ENCODE data around the gene TBC1D5.
"Not testable (repeated sequence)": the region's sequence is repeated elsewhere in the genome, so short reads cannot be mapped to it uniquely, and the experiment has no call there.

Gene TBC1D5

GRCh38 chr3:17747174-17747889, 4.9 kb upstream of the TBC1D5 start:
- DNase-seq: no peak

- no peak for DNase-seq
These were observed 3.5 kb upstream of the TBC1D5 start for GRCh38 chr3:17745894-17746293.

GRCh38 chr3:17745301-17745700, 2.9 kb upstream of the TBC1D5 start:
- no peak for DNase-seq

DNA sequence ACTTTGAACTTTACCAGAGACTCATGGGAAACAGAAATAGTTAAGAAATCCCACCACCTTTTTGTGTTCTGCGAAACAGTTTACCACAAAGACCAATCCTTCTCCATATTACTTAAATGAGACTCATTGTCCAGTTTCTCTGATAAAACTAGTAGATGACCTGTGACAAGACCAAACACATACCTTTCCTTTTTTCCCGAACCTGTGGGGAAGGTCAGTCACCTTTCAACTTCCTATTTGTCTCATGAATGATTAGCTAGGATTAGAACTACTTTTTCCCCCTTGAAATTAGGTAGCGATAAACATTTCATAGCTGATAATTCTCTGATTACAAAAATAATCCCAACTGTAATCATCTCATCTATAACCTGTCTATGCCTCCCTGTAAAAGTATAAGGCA, 2.3 kb upstream of the TBC1D5 start:
- DNase-seq: no peak

- no peak for DNase-seq
These were observed 1.2 kb upstream of the TBC1D5 start for GRCh38 chr3:17743658-17743995.

DNA sequence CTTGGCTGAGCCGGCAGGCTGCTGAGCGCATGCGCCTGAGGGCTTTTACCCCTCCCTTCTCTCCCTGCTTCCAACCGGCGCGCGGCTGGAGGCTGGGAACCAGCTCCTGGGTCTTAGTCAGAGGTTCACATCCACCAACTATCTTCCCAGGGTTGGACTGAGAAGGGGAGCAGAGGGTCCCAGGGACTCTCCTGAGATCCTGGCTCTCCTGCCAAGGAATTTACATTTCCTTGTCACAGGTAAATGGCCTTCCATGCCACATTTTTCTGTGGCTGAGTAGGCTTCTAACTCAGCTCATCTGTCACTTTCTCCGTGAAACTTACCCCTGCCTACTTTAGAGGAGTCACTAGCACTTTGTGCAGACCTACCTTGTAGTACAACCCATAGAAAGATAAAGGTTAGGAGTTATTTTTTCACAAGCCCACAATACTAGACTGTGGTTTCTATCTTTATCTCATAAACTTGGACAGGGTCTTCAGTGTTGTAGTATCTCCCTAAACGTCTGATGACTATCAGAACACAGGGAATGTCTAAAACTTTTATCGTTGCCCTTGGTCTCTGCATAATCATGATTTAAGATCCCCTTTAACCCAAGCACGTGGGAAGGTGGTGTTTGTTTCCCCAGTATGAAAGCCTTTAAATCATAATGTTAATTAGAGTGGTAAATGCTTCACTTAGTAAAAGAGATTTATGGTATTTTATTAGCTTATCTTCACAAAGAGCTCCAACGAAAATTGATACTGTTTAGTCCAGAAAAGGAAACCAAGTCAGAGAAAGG, 638 bp upstream of the TBC1D5 start:
- no peak for DNase-seq

DNA sequence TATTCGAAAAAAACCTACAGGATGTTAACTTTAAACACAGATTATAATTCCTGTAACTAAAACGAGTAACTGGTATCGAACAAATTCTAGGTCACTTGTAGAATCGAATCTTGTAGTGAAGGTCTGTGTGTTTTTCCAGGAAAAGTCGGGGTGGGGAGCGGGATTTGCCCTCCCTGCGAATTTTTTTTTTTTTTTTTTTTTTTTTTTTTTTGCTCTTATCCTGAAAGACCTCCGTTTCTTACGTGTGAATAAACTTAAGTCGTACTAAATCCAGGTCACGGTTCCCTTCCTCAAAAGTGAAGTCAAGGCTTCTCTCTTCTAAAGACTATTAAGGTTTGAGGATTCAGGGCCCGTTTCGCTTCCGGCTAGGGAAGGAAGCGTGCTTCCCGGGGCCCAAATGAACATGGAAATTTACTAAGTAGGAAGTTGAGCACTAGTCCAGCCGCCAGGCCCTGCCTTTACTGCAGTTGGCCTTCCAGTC, 770 bp downstream of the TBC1D5 start:
- no peak for DNase-seq

GRCh38 chr3:17740721-17741141, 1.7 kb downstream of the TBC1D5 start:
- no peak for DNase-seq

DNA sequence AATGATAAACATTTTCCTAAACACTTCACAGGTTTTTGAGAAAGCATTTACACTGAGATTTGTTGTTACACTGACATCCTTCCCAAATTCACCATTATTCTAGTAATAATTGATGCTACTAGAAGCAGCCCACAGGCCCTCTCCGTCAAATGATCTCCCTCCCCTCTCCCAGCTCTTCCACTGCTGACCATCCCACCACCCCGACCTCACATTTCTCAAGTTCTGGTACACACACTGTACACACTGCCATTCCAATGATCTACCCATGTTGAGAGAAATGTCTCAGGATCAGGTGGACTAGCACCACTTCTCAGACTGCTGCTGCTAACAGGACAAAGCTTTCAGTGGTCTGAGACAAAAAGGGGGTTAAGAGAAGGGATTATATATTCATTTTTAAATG, 3.5 kb downstream of the TBC1D5 start:
- DNase-seq: no peak

GRCh38 chr3:17738219-17738618, 4.2 kb downstream of the TBC1D5 start:
- DNase-seq: no peak

DNA sequence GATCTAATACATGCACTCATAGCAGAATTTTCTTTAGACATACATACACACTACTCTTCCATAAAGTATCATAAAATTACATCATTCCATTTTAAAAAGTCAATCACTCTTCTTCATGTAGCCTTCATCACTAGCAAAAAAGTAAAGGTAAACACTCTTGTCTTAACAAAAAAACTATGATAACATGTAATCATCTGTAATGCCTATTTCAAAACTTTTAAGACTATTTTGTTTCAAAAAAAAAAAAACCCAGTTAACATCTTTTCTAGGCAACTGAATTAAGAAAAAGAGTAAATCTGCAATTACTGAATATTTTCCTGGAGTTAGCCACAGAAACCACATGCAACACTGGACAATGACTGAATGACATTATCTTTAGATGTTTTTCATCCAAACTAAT, 4.8 kb downstream of the TBC1D5 start:
- DNase-seq: no peak

DNA sequence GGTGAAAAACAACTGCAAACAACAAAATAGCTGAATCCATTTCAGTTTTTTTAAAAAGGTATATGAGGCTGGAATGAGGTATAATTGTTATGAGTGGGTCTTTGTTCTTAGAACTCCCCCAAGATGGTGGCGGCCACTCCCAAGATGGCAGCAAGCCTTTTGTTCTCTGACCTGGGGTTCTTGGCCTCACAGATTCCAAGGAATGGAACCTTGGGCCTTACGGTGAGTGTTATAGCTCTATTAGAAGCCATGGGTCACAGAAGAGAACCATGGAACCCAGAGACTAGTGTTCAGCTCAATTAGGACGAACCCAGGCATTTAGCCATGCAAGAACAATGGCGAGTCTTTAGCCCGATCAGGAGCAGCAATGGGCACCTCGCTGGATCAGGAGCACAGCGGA, 7.1 kb downstream of the TBC1D5 start:
- not testable (repeated sequence) for DNase-seq

GRCh38 chr3:17733768-17734167, 8.7 kb downstream of the TBC1D5 start:
- no peak for DNase-seq

DNA sequence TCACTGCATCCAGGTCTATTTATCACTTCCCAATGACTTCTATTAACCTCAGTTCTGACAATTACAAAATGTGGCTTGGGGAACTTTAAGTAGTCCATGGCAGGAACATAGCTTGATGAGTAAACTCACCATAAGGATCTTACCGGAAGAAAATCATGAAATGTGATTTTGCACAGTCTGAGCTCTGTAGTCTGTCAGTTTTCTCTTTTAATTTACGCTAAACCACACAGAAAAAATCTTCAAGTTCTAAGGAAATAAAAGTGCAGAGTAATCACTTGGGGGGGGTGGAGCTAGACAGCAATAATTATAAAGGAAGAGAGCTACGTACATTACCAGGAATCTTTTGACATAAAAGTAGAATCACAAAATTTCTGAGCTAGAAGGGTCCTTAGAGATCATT, 9.2 kb downstream of the TBC1D5 start:
- DNase-seq: no peak

DNA sequence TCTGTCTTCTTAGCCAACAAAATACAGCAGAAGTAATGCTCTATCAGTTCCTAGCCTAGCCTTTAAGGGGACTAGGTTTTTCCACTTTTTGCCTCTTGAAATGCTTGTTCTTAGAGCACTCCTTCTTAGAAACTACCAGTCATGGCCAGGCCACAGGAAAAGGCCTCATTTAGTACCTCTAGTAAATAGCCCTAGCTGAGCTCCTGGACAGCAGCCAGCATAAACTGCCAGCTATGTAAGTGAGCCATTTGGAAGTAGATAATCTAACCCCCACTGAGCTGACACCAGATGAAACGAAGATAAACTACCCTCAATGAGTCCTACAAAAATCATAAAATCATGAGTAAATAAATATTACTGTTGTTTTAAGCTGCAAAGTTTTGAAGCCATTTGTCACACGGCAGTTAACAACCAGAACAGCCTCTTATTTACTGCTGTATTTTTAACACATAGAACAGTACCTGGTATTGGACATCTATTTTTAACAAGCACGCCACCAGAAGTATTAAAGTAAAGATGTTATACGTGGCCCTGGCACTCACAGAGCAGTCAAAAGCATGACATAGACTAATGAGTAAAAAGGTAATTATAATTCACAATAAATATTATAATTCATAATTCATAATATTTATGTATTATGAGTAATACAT, 12.0 kb downstream of the TBC1D5 start:
- DNase-seq: no peak

DNA sequence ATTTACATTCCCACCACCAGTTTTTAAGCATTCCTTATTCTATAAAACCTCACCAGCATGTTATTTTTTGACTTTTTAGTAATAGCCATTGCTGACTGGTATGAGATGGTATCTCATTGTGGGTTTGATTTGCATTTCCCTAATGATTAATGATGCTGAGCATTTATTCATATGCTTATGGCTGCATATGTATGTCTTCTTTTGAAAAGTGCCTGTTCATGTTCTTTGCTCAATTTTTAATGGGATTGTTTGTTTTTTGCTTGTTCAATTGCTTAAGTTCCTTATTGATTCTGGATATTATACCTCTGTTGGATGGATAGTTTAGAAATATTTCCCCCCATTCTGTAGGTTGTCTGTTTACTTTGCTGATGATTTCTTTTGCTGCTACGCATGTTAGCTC, 16.1 kb downstream of the TBC1D5 start:
- no peak for DNase-seq

DNA sequence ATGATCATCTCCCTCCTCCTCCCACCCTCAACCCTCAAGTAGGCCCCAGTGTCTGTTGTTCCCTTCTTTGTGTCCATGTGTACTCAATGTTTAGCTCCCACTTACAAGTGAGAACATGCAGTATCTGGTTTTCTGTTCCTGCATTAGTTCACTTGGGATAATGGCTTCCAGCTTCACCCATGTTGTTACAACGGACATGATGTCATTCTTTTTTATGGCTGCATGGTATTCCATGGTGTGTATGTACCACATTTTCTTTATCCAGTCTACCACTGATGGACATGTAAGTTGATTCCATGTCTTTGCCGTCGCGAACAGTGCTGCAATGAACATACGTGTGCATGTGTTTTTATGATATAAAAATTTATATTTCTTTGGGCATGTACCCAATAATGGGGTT, 16.6 kb downstream of the TBC1D5 start:
- not testable (repeated sequence) for DNase-seq

GRCh38 chr3:17724948-17725347, 17.5 kb downstream of the TBC1D5 start:
- DNase-seq: no peak

- no peak for DNase-seq
These were observed 18.3 kb downstream of the TBC1D5 start for GRCh38 chr3:17724122-17724521.

- no peak for DNase-seq
These were observed 25.0 kb downstream of the TBC1D5 start for GRCh38 chr3:17717411-17717810.

GRCh38 chr3:17714473-17714872, 28.0 kb downstream of the TBC1D5 start:
- DNase-seq: no peak

- no peak for DNase-seq
These were observed 33.1 kb downstream of the TBC1D5 start for GRCh38 chr3:17709236-17709810.

DNA sequence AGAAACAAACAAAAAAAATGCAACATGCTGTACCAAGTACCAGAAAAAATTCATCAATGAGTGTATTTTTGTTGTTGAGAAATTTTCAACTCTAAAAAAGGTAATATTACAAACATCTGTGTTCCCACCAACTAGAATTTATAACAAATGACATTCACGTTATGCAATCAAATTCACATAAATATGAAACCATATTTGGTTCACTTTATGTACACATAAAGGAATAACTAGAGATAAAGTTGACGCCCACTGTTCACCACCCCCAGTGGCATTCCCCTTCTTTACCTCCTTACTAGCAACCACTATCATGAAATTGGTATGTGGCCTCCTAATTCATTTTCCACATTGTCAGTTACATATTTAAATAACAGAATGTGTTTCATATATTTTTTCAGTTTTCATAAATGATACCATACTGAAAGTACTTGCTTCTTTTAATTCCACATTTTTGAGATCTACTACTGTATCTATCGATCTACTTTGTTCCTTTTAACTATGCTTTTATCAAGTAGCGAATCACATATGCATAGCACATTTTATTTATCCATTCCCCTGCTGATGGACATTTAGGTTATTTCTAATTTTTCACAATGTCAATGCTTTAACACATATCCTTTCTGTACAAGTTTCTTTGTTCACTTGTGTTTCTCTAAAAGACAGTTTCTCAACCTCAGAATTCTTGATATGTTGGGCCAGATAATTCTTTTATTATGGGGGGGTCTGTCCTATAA, 34.5 kb downstream of the TBC1D5 start:
- DNase-seq: no peak
